ENCODE results near the gene AGBL1.

Gene AGBL1

GRCh38 chr15:86915811-86916331 lies 836.2 kb downstream of the AGBL1 start (continued):
- TF ChIP-seq ZNF133 (tag by site-specific recombination; IDR thresholded peaks at IDR 0.05) (no peak), ZNF184 (tag by site-specific recombination; IDR thresholded peaks at IDR 0.05) (no peak), REST (tag by site-specific recombination; IDR thresholded peaks at IDR 0.05) (no peak), ZNF335 (tag by site-specific recombination; conservative IDR thresholded peaks at IDR 0.05) (no peak), BCL6B (tag by site-specific recombination; IDR thresholded peaks at IDR 0.05) (no peak), ZNF610 (tag by site-specific recombination; IDR thresholded peaks at IDR 0.05; ENCODE audit: borderline replicate concordance) (no peak), ZNF558 (tag by site-specific recombination; IDR thresholded peaks at IDR 0.05) (no peak)

GRCh38 chr15:86916671-86917360 lies 837.1 kb downstream of the AGBL1 start:
- no peak overlapping the region for H3K4me3 ChIP-seq (ENCODE audit: low read depth, low read length)
- H3K9me3 ChIP-seq (ENCODE audit: control insufficient read depth, insufficient read depth, low read depth, low read length) = no peaks in the 10 kb centered on the region
- CTCF ChIA-PET = interaction anchor here (0.5 to 1.6 kb wide), 6 partner anchors 11 to 933 kb away, joined by 3 to 6 read pairs (median 3); no protein-coding TSS in a partner anchor
- POLR2A ChIA-PET = no interaction called here
- H3K27ac ChIP-seq (ENCODE audit: extremely low read depth, low read depth, low read length) = no peak overlapping the region
- 0 out of 2 replicates have a peak, but pooled peaks cover 7% of the 10 kb centered on the region for H3K4me1 ChIP-seq (ENCODE audit: control insufficient read depth, insufficient read depth, low read length)
- TF ChIP-seq ZBTB21 (tag by site-specific recombination; IDR thresholded peaks at IDR 0.05) = no peak
- TF ChIP-seq CTCF (tag by site-specific recombination; IDR thresholded peaks at IDR 0.05) = no peak
- no peak for TF ChIP-seq ZNF341 (tag by site-specific recombination; IDR thresholded peaks at IDR 0.05; ENCODE audit: low read depth)
- TF ChIP-seq ZNF623 (tag by site-specific recombination; IDR thresholded peaks at IDR 0.05) = no peak
- no peak for TF ChIP-seq ZNF76 (tag by site-specific recombination; IDR thresholded peaks at IDR 0.05; ENCODE audit: borderline replicate concordance, low read depth)
- no peak for TF ChIP-seq ZNF645 (tag by site-specific recombination; IDR thresholded peaks at IDR 0.05)
- TF ChIP-seq ZNF211 (tag by site-specific recombination; IDR thresholded peaks at IDR 0.05; ENCODE audit: low read depth) = no peak
- TF ChIP-seq ZNF791 (tag by site-specific recombination; IDR thresholded peaks at IDR 0.05) = no peak
- no peak for TF ChIP-seq ZNF311 (tag by site-specific recombination; IDR thresholded peaks at IDR 0.05; ENCODE audit: borderline replicate concordance)
- no peak for TF ChIP-seq ZBTB7A (tag by site-specific recombination; IDR thresholded peaks at IDR 0.05; ENCODE audit: low read depth)
- TF ChIP-seq ZNF548 (tag by site-specific recombination; IDR thresholded peaks at IDR 0.05) = no peak
- no peak for TF ChIP-seq ZNF184 (tag by site-specific recombination; IDR thresholded peaks at IDR 0.05)
- TF ChIP-seq ZNF555 (tag by site-specific recombination; conservative IDR thresholded peaks at IDR 0.05) = no peak
- TF ChIP-seq ZNF660 (tag by site-specific recombination; IDR thresholded peaks at IDR 0.05) = no peak
- no peak for TF ChIP-seq ZSCAN5A (tag by site-specific recombination; IDR thresholded peaks at IDR 0.05)
- no peaks in the 10 kb centered on the region for H3K36me3 ChIP-seq (ENCODE audit: control insufficient read depth in 2 of 2, insufficient read depth in 1 of 2, low read length in 2 of 2)
